Gastroesophageal sphincter (tissue), 3 donors: ENCODE data around the gene ACOT7.
"Not testable (repeated sequence)": the region's sequence is repeated elsewhere in the genome, so short reads cannot be mapped to it uniquely, and the experiment has no call there.

Experiments used
- POLR2AphosphoS5 ChIP-seq: sonication (generic); formaldehyde crosslinking; IDR thresholded peaks from one replicate; pipeline ENCODE4 v1.6.1; 2017; ENCODE audit warnings: antibody characterized with exemption
- TF ChIP-seq, protein P1 (sequence below), 4 experiments: fragments of 200-600 bp in 2 of 4; fragments of 450-650 bp in 2 of 4; sonication (generic) in 1 of 4; IDR thresholded peaks; one replicate each; pipeline ENCODE4 v1.5.1; 2017 to 2019; ENCODE audit warnings: antibody characterized with exemption in 4 of 4, mild to moderate bottlenecking in 2 of 4, moderate library complexity in 2 of 4

- TF ChIP-seq POLR2AphosphoS5, result not testable (repeated sequence)
- TF ChIP-seq, protein P1, sequence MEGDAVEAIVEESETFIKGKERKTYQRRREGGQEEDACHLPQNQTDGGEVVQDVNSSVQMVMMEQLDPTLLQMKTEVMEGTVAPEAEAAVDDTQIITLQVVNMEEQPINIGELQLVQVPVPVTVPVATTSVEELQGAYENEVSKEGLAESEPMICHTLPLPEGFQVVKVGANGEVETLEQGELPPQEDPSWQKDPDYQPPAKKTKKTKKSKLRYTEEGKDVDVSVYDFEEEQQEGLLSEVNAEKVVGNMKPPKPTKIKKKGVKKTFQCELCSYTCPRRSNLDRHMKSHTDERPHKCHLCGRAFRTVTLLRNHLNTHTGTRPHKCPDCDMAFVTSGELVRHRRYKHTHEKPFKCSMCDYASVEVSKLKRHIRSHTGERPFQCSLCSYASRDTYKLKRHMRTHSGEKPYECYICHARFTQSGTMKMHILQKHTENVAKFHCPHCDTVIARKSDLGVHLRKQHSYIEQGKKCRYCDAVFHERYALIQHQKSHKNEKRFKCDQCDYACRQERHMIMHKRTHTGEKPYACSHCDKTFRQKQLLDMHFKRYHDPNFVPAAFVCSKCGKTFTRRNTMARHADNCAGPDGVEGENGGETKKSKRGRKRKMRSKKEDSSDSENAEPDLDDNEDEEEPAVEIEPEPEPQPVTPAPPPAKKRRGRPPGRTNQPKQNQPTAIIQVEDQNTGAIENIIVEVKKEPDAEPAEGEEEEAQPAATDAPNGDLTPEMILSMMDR (IDR thresholded peaks at IDR 0.05), result not testable (repeated sequence)
These were observed 2.2 kb upstream of the ACOT7 start for GRCh38 chr1:6395781-6396244.
